PC-3 (cell line): ENCODE data around the gene ABCC3. TPM values are rescaled to one million over a fixed set of nuclear protein-coding genes. Genes with fewer than 3 reads are reported as not detected.

ENCODE experiments used
- ATAC-seq: fragments of 200-7000 bp; cut with Tn5 transposase; 2 replicates; pipeline ENCODE4 v1.9.1; 2020; ENCODE audit warnings: mild to moderate bottlenecking, moderate library complexity
- BruUV-seq: library from RNA; stranded (reverse); fragments of 400-500 nt; replicated peaks from 2 replicates; lab custom pipeline; 2021; lab: Mats Ljungman, UMichigan
- CTCF ChIA-PET: fragments of 300-600 bp; sonication (Branson Sonifier 250); formaldehyde crosslinking; loops from one replicate; lab custom pipeline; 2022; ENCODE audit warnings: antibody characterized with exemption; lab: Charles Lee
- POLR2A ChIA-PET: fragments of 300-600 bp; sonication (Branson Sonifier 250); formaldehyde crosslinking; loops from one replicate; lab custom pipeline; 2022; ENCODE audit warnings: antibody characterized with exemption; ENCODE audit not compliant: unreplicated experiment; lab: Charles Lee
- DNase-seq: peaks from one replicate; pipeline ENCODE4 v3.0.0-alpha.2; 2015
- H2AFZ ChIP-seq: fragments of 300-600 bp; sonication (generic); 2 replicates; pipeline ENCODE4 v1.6.0; 2016; ENCODE audit warnings: antibody characterized with exemption, low read length
- H3F3A ChIP-seq: fragments of 300-600 bp; sonication (generic); one replicate; pipeline ENCODE4 v1.6.0; 2017; ENCODE audit warnings: antibody characterized with exemption, low read length, control low read depth, mild to moderate bottlenecking; ENCODE audit not compliant: unreplicated experiment
- H3K27ac ChIP-seq: fragments of 300-600 bp; sonication (generic); 2 replicates; pipeline ENCODE4 v1.5.1; 2016; ENCODE audit warnings: mild to moderate bottlenecking, low read length
- H3K27me3 ChIP-seq: fragments of 300-600 bp; sonication (generic); 2 replicates; pipeline ENCODE4 v1.6.1; 2016; ENCODE audit warnings: low read length, mixed read lengths
- H3K36me3 ChIP-seq: fragments of 300-600 bp; sonication (generic); 2 replicates; pipeline ENCODE4 v1.6.1; 2016; ENCODE audit warnings: low read depth, mixed run types, low read length, mixed read lengths
- H3K4me1 ChIP-seq: fragments of 300-600 bp; sonication (generic); 2 replicates; pipeline ENCODE4 v1.5.1; 2016; ENCODE audit warnings: low read length; ENCODE audit not compliant: insufficient read depth
- H3K4me2 ChIP-seq: fragments of 300-600 bp; sonication (generic); 2 replicates; pipeline ENCODE4 v1.6.0; 2016; ENCODE audit warnings: low read length
- H3K4me3 ChIP-seq: fragments of 300-600 bp; sonication (generic); 2 replicates; pipeline ENCODE4 v1.5.1; 2016; ENCODE audit warnings: mild to moderate bottlenecking, low read length, mixed read lengths
- H3K79me2 ChIP-seq: fragments of 300-600 bp; sonication (generic); 2 replicates; pipeline ENCODE4 v1.6.1; 2017; ENCODE audit warnings: low read length, mixed read lengths
- H3K9ac ChIP-seq: fragments of 300-600 bp; sonication (generic); 2 replicates; pipeline ENCODE4 v1.6.0; 2016; ENCODE audit warnings: mild to moderate bottlenecking, low read length
- H3K9me2 ChIP-seq: fragments of 300-600 bp; sonication (generic); replicated peaks from 2 replicates; pipeline ENCODE4 v1.6.1; 2016; ENCODE audit warnings: mixed run types, low read length, mixed read lengths
- H3K9me3 ChIP-seq: fragments of 300-600 bp; sonication (generic); 2 replicates; pipeline ENCODE4 v1.6.1; 2016; ENCODE audit warnings: low read length, mixed read lengths
- H4K20me1 ChIP-seq: fragments of 300-600 bp; sonication (generic); 2 replicates; pipeline ENCODE4 v1.6.1; 2016; ENCODE audit warnings: low read length, mixed read lengths
- EZH2 ChIP-seq: fragments of 300-600 bp; sonication (generic); IDR thresholded peaks from one replicate; pipeline ENCODE4 v1.6.1; 2017; ENCODE audit warnings: antibody characterized with exemption, mild to moderate bottlenecking, low read length; ENCODE audit not compliant: unreplicated experiment
- EZH2phosphoT487 ChIP-seq: fragments of 300-600 bp; sonication (generic); IDR thresholded peaks from 2 replicates; pipeline ENCODE4 v1.6.1; 2018; ENCODE audit warnings: mild to moderate bottlenecking, antibody characterized with exemption, low read length, borderline replicate concordance
- intact Hi-C: fragments of 100-400 bp; cut with micrococcal nuclease; formaldehyde crosslinking; loops from 2 replicates; pipeline ENCODE4 v1.9.0; 2023
- total RNA-seq: library from RNA; depleted of rRNA; stranded (reverse); fragments of >200 nt; gene quantifications from 2 replicates; pipeline ENCODE4 v1.2.3, GENCODE V29; 2014
- TF ChIP-seq, protein P1 (sequence below): fragments of 300-600 bp; sonication (generic); conservative IDR thresholded peaks from 2 replicates; pipeline ENCODE4 v1.5.1; 2017; ENCODE audit warnings: antibody characterized with exemption, low read depth, mild to moderate bottlenecking, low read length

Gene ABCC3
- total RNA-seq, 1 experiment from 2014 or later, result 50.2 TPM

DNA sequence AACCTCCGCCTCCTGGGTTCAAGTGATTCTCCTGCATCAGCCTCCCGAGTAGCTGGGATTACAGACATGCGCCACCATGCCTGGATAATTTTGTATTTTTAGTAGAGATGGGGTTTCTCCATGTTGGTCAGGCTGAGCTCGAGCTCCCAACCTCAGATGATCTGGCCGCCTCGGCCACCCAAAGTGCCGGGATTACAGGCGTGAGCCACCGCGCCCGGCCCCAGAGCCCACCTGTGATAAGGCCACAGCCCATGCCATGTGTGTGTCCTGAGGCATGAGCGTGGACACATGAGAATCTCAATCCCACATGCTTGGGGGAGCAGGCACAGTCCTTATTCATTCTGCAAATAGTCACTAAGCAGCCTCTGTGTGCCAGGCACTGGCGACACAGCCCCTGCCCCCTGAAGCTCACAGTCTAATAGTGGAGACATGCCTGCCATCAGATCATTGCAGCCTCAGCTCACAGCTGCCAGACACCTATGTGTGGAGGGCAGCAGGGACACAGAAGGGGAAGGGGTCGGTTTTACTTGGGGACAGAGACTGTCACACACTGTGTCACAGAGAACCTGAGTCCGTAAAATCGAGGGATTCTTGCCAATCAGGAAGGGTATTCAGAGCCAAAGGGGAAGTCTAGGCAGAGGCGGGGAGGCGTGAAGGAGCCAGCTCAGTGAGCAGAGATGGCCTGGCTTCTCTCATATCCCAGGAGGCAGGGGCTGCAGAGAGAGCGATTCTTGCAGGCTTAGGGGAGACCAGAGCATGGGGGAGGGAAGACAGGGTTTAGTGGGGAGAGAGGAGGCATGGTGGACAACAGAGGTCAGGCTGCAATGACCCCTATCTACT is 9.4 kb upstream of the ABCC3 start:
- Histone ChIP-seq H3K79me2 (no peaks in the 10 kb centered on the region), H3K36me3 (no peaks in the 10 kb centered on the region), H2AFZ (no peak overlapping the region), H3K27me3 (no peaks in the 10 kb centered on the region), H3K9me3 (no peaks in the 10 kb centered on the region), H3K9me2 (no peaks in the 10 kb centered on the region), H3F3A (no peaks in the 10 kb centered on the region), H4K20me1 (no peaks in the 10 kb centered on the region), H3K4me1 (peaks cover 14% of the 10 kb centered on the region), H3K4me3 (no peak overlapping the region), H3K27ac (no peak overlapping the region), H3K9ac (no peak overlapping the region), H3K4me2 (no peak overlapping the region)
- DNase-seq (no peak), ATAC-seq (no peak)
- TF ChIP-seq, protein P1, sequence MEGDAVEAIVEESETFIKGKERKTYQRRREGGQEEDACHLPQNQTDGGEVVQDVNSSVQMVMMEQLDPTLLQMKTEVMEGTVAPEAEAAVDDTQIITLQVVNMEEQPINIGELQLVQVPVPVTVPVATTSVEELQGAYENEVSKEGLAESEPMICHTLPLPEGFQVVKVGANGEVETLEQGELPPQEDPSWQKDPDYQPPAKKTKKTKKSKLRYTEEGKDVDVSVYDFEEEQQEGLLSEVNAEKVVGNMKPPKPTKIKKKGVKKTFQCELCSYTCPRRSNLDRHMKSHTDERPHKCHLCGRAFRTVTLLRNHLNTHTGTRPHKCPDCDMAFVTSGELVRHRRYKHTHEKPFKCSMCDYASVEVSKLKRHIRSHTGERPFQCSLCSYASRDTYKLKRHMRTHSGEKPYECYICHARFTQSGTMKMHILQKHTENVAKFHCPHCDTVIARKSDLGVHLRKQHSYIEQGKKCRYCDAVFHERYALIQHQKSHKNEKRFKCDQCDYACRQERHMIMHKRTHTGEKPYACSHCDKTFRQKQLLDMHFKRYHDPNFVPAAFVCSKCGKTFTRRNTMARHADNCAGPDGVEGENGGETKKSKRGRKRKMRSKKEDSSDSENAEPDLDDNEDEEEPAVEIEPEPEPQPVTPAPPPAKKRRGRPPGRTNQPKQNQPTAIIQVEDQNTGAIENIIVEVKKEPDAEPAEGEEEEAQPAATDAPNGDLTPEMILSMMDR, result no peak
- TF ChIP-seq EZH2phosphoT487 (no peak), EZH2 (no peak)
- CTCF ChIA-PET, result interaction anchor here (0.6 to 1.5 kb wide), 11 partner anchors 12 to 137 kb away, joined by 3 to 21 read pairs (median 3); partner anchors contain the start of gene SPATA20
- POLR2A ChIA-PET, result no interaction called here
- no TSS peak for BruUV-seq
- intact Hi-C loops, result no loop called here

DNA sequence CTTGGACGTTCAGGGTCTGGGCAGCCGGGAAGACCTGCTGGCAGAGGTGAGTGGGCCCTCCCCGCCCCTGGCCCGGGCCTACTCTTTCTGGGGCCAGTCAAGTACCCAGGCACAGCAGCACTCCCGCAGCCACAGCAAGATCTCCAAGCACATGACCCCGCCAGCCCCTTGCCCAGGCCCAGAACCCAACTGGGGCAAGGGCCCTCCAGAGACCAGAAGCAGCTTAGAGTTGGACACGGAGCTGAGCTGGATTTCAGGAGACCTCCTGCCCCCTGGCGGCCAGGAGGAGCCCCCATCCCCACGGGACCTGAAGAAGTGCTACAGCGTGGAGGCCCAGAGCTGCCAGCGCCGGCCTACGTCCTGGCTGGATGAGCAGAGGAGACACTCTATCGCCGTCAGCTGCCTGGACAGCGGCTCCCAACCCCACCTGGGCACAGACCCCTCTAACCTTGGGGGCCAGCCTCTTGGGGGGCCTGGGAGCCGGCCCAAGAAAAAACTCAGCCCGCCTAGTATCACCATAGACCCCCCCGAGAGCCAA is 8.6 kb upstream of the ABCC3 start:
- H3F3A ChIP-seq, result no peaks in the 10 kb centered on the region
- ChIA-PET CTCF (interaction anchor here (0.6 to 1.5 kb wide), 11 partner anchors 11 to 138 kb away, joined by 3 to 21 read pairs (median 3); partner anchors contain the start of gene SPATA20), POLR2A (no interaction called here)
- DNase-seq, result peak; percentile 76
- H3K4me2 ChIP-seq, result no peak overlapping the region
- H4K20me1 ChIP-seq, result no peaks in the 10 kb centered on the region
- intact Hi-C loops, result loop anchor here (1.0 kb wide), 1 partner anchor 79 kb away; the partner anchor contains the start of gene SPATA20
- no peak overlapping the region; the same call in 1 of the 2 replicates for H2AFZ ChIP-seq
- H3K79me2 ChIP-seq, result no peaks in the 10 kb centered on the region
- H3K27ac ChIP-seq, result no peak overlapping the region
- ATAC-seq, result peak; percentile 61
- H3K9ac ChIP-seq, result no peak overlapping the region
- no peaks in the 10 kb centered on the region for H3K36me3 ChIP-seq
- H3K9me3 ChIP-seq, result no peaks in the 10 kb centered on the region
- no TSS peak for BruUV-seq
- H3K27me3 ChIP-seq, result no peaks in the 10 kb centered on the region
- peaks cover 23% of the 10 kb centered on the region for H3K4me1 ChIP-seq
- H3K9me2 ChIP-seq, result no peaks in the 10 kb centered on the region
- no peak overlapping the region for H3K4me3 ChIP-seq
- TF ChIP-seq, protein P1, result peak; percentile 92
- no peak for TF ChIP-seq EZH2
- no peak for TF ChIP-seq EZH2phosphoT487
